GM12874 (cell line): ENCODE data around the gene RNASEH1.

Source experiments
- CTCF ChIP-seq: IDR thresholded peaks from 2 replicates; pipeline ENCODE4 v1.5.1; 2011; ENCODE audit warnings: low read depth, mild to moderate bottlenecking, control low read depth, low read length, moderate library complexity; ENCODE audit not compliant: insufficient read depth

Gene RNASEH1

GRCh38 chr2:3505771-3506170 lies 52.4 kb downstream of the RNASEH1 start:
- TF ChIP-seq CTCF: no peak

- TF ChIP-seq CTCF: no peak
Measured at GRCh38 chr2:3504741-3505140, 53.4 kb downstream of the RNASEH1 start.

GRCh38 chr2:3503483-3503882 lies 54.6 kb downstream of the RNASEH1 start:
- no peak for TF ChIP-seq CTCF

- TF ChIP-seq CTCF: no peak
Measured at GRCh38 chr2:3503046-3503445, 55.1 kb downstream of the RNASEH1 start.

- no peak for TF ChIP-seq CTCF
Measured at GRCh38 chr2:3500326-3500899, 57.7 kb downstream of the RNASEH1 start.

DNA sequence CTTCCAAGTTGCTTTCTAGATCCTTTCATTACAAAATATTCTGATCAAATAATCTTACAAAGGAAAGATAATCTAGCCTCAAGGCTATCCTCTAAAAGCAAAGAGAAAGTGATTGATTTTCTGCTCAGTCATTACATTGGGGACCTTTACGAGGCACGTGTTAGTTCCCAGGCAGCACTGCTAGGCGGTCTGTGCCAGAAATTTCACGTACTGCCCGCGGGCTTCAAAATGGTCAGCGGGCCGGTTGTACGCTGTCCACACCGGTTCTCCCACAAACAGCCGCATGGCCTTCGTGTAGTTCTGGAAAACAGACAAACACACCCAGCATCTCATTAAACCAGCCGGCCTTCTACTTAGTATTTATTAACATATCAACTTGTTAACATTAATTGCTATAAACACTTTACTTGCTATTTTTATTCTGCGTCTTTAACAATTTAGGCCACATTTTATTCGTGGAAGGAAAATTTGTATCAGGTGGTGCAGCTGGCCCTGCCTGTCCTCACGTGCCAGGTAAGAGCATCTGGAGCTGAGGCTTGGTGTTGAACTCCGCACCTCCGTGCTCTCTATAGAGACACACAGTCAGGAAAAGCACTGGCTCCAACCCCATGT lies 59.2 kb downstream of the RNASEH1 start:
- no peak for TF ChIP-seq CTCF
